Measurements from ENCODE around the gene SLC6A6. TPM values are rescaled to one million over a fixed set of nuclear protein-coding genes. Genes with fewer than 3 reads are reported as not detected.

The SLC6A6 gene
- total RNA-seq, 2 donors from 2014 or later = 4.9 to 5.7 TPM

- TF ChIP-seq CTCF (IDR thresholded peaks at IDR 0.05) = no peak
- no peak for TF ChIP-seq POLR2A (IDR thresholded peaks at IDR 0.05)
- Histone ChIP-seq H3K4me3 (no peak overlapping the region), H3K27ac (no peak overlapping the region), H3K36me3 (replicated peaks in 1 of 2; ENCODE audit: insufficient read depth in 1 of 2, low read depth in 2 of 2) (no peaks in the 10 kb centered on the region), H3K27me3 (no peaks in the 10 kb centered on the region), H3K4me1 (peaks cover 3% of the 10 kb centered on the region), H3K9me3 (no peaks in the 10 kb centered on the region)
- ATAC-seq = no peak
- intact Hi-C loops (cut with DNase I) = no loop called here
- DNase-seq = no peak
- 79 to 85% methylated on average over 10 to 13 of the region's 13 CpGs for WGBS, 2 donors
These were observed 74.3 kb downstream of the SLC6A6 start for GRCh38 chr3:14476583-14477265.

- intact Hi-C loops (cut with DNase I) = no loop called here
- WGBS, 2 donors = 74 to 80% methylated on average over 9 to 11 of the region's 11 CpGs
- ATAC-seq (no peak), DNase-seq (no peak)
- peaks cover 3% of the 10 kb centered on the region for H3K4me1 ChIP-seq
- no peak overlapping the region for H3K4me3 ChIP-seq
- H3K27me3 ChIP-seq = no peaks in the 10 kb centered on the region
- no peaks in the 10 kb centered on the region for H3K36me3 ChIP-seq (replicated peaks in 1 of 2; ENCODE audit: insufficient read depth in 1 of 2, low read depth in 2 of 2)
- H3K27ac ChIP-seq = no peak overlapping the region
- no peak for TF ChIP-seq CTCF (IDR thresholded peaks at IDR 0.05)
- TF ChIP-seq POLR2A (IDR thresholded peaks at IDR 0.05) = no peak
- H3K9me3 ChIP-seq = no peaks in the 10 kb centered on the region
These were observed 75.0 kb downstream of the SLC6A6 start for GRCh38 chr3:14477311-14477935.

- no peak overlapping the region for H3K27ac ChIP-seq
- WGBS, 2 donors = 88 to 90% methylated on average over 8 of the region's 8 CpGs
- DNase-seq = no peak
- peaks cover under 1% of the 10 kb centered on the region for H3K4me1 ChIP-seq
- ATAC-seq = no peak
- intact Hi-C loops (cut with DNase I) = no loop called here
- no peaks in the 10 kb centered on the region for H3K36me3 ChIP-seq (replicated peaks in 1 of 2; ENCODE audit: insufficient read depth in 1 of 2, low read depth in 2 of 2)
- H3K9me3 ChIP-seq = no peaks in the 10 kb centered on the region
- no peaks in the 10 kb centered on the region for H3K27me3 ChIP-seq
- TF ChIP-seq POLR2A (IDR thresholded peaks at IDR 0.05) (no peak), CTCF (IDR thresholded peaks at IDR 0.05) (no peak)
- no peak overlapping the region for H3K4me3 ChIP-seq
These were observed 76.6 kb downstream of the SLC6A6 start for GRCh38 chr3:14478956-14479550.

- 78 to 86% methylated on average over 1 to 6 of the region's 6 CpGs for WGBS, 2 donors
- no peak for ATAC-seq
- H3K36me3 ChIP-seq (replicated peaks in 1 of 2; ENCODE audit: insufficient read depth in 1 of 2, low read depth in 2 of 2) = no peaks in the 10 kb centered on the region
These were observed 77.2 kb downstream of the SLC6A6 start for GRCh38 chr3:14479591-14479990.

More at GRCh38 chr3:14479591-14479990, 77.2 kb downstream of the SLC6A6 start:
- H3K27ac ChIP-seq = no peak overlapping the region
- TF ChIP-seq POLR2A (IDR thresholded peaks at IDR 0.05) (no peak), CTCF (IDR thresholded peaks at IDR 0.05) (no peak)
- DNase-seq = no peak
- no peaks in the 10 kb centered on the region for H3K4me1 ChIP-seq
- H3K27me3 ChIP-seq = no peaks in the 10 kb centered on the region
- no peaks in the 10 kb centered on the region for H3K9me3 ChIP-seq
- intact Hi-C loops (cut with DNase I) = no loop called here
- H3K4me3 ChIP-seq = no peak overlapping the region

Measured in body of pancreas (tissue), 4 donors.